ES-I3 (cell line): ENCODE results near the gene NUDT15.
"Not testable (repeated sequence)": the region's sequence is repeated elsewhere in the genome, so short reads cannot be mapped to it uniquely, and the experiment has no call there.

Experiments used
- H3K36me3 ChIP-seq: 2 replicates; pipeline ENCODE4 v1.6.1; 2013; ENCODE audit warnings: mild to moderate bottlenecking, low read length, control low read depth, moderate library complexity; ENCODE audit not compliant: insufficient read depth
- H3K4me1 ChIP-seq: 2 replicates; pipeline ENCODE4 v1.6.1; 2013; ENCODE audit warnings: mild to moderate bottlenecking, control low read depth, low read length; ENCODE audit not compliant: insufficient read depth
- H3K9ac ChIP-seq: 2 replicates; pipeline ENCODE4 v1.6.1; 2013; ENCODE audit warnings: low read depth, mild to moderate bottlenecking, low read length, moderate library complexity
- H3K9me3 ChIP-seq: 2 replicates; pipeline ENCODE4 v1.6.1; 2013; ENCODE audit warnings: mild to moderate bottlenecking, low read length, moderate library complexity; ENCODE audit not compliant: control insufficient read depth, insufficient read depth

The NUDT15 gene

DNA sequence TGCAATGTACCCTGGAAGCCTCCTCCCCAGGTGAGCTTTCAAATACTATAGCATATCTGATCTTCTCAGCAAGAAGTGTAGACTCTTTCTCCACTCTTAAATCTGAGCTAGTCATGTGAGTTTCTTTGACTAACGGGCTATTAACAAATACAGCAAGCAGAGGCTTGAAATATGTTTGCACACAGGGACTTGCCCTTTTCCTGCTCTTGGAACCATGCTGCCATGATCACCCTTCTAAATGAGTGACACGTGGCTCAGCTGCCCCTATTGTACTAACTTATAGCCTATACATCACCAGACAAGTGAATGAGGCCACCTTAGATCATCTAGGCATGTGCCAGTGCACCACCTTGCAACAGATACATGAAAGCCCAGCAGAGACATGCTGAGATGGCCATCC lies 23.2 kb upstream of the NUDT15 start:
- Histone ChIP-seq H3K9ac (no peak overlapping the region), H3K36me3 (no peaks in the 10 kb centered on the region; the same call in none of the 2 replicates), H3K4me1 (peaks cover 6% of the 10 kb centered on the region; the same call in 1 of the 2 replicates), H3K9me3 (no peaks in the 10 kb centered on the region)

DNA sequence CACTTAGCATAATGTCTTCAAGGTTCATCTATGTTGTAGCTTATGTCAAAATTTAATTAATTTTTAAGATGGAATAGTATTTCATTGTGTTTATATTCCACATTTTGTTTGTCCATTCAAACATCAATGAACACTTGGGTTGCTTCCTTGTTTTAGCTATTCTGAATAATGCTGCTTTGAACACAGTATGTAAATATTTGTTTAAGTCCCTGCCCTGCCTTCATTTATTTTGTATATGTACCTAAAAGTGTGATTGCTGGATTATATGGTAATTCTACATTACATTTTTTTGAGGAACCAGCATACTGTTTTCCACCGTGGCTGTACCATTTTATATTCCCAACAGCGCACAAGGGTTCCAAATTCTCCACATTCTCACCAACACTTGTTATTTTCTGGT lies 18.9 kb upstream of the NUDT15 start:
- Histone ChIP-seq H3K4me1 (no peaks in the 10 kb centered on the region), H3K36me3 (no peaks in the 10 kb centered on the region), H3K9ac (no peak overlapping the region), H3K9me3 (no peaks in the 10 kb centered on the region)

DNA sequence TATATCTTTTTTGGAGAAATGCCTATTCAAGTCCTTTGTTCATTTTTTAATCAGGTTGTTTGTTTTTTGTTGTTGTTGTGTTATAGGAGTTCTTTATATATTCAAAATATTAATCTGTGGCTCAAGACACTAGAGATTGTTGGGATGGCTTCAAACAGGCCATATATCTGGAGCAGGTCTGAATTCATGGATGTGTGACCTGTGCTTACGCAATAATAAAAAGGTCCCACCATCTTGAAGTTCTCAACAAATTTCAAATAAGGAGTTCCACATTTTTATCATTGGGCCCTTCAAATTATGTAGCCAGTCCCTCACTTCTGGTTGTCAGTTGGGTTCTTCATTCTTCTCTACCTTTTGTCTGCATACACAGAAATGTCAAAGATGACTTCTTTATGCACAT lies 17.7 kb upstream of the NUDT15 start:
- Histone ChIP-seq H3K36me3 (no peaks in the 10 kb centered on the region), H3K4me1 (no peaks in the 10 kb centered on the region), H3K9me3 (no peaks in the 10 kb centered on the region), H3K9ac (no peak overlapping the region)

DNA sequence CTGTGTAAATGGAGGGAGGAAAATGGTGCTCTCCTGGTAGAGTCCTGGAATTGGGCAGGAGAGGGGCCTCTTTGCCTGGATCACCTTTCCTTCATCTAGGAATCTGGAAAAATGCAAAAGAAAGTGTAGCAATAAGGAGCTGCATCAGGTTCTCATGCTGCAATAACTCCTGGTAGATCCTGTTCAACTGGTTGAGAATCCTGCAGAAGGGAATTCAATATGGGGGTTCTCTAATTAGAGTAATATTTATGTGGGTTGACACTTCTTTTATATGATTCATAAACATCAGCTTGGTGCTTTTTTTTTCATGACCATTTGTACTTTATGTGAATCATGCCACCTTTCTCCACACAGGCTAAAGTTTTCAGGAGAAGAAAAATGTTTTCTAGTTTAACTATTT lies 9.5 kb upstream of the NUDT15 start:
- Histone ChIP-seq H3K9me3 (peaks cover 14% of the 10 kb centered on the region), H3K4me1 (no peaks in the 10 kb centered on the region), H3K9ac (no peak overlapping the region), H3K36me3 (no peaks in the 10 kb centered on the region)

DNA sequence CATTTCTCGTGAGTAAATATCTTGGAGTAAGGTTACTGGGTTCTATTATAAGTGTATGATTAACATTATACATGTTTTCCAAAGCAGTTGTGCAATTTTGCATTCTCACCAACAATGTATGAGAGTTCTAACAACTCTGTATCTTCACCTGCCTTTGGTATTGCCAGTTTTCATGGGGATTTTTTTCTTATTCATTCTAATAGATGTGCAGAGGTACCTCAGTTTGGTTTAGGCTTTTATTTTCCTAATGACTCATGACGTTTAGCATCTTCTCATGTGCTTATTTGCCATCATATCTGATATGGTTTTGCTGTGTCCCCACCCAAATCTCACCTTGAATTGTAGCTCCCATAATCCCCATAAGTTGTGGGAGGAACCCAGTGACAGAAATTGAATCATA lies 7.7 kb upstream of the NUDT15 start:
- Histone ChIP-seq H3K4me1 (no peaks in the 10 kb centered on the region), H3K9me3 (peaks cover 14% of the 10 kb centered on the region), H3K9ac (no peak overlapping the region), H3K36me3 (no peaks in the 10 kb centered on the region; the same call in 1 of the 2 replicates)

DNA sequence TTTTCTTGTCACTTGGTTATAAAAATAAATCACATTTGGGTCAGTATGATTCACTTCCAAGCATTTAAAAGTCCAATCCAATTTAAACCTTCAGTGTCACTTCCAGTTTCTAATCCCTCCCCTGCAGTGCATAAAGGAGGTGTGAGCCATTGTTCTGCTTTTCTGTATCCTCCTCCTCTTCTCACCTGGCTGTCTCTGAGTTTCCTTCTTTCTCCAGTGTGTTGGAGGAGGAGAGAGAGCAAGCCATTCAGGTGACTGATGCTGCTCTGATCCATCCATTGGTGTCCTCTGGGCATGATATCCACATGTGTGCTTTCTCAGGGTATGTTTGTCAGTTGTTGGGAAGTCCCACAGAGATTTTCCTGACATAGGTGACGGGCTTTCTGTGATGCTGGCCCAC lies 1.2 kb downstream of the NUDT15 start:
- peaks cover 10% of the 10 kb centered on the region for H3K4me1 ChIP-seq
- H3K36me3 ChIP-seq: peaks cover 11% of the 10 kb centered on the region
- H3K9ac ChIP-seq: peak overlapping the region; percentile 82
- H3K9me3 ChIP-seq: no peaks in the 10 kb centered on the region

DNA sequence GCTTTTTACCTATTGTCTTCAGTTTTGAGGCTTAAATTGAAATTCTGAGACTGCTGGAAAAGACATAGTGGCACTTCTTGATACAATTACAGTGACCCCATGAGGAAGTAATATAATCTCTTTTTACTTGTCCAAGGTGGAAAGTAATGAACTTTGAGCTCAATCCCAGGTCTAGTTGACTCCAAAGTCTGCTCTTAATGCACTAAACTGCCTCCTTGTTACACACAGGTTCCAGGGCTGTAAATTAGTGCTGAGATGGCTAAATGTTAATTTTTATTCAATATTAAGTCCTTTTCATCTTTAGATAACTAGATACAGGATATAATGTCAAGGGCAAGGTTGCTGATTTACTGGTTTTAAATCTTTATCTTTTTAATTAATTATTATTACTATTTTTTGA lies 2.5 kb downstream of the NUDT15 start:
- Histone ChIP-seq H3K36me3 (peaks cover 11% of the 10 kb centered on the region; the same call in 1 of the 2 replicates), H3K9ac (no peak overlapping the region), H3K9me3 (no peaks in the 10 kb centered on the region), H3K4me1 (peaks cover 10% of the 10 kb centered on the region)

DNA sequence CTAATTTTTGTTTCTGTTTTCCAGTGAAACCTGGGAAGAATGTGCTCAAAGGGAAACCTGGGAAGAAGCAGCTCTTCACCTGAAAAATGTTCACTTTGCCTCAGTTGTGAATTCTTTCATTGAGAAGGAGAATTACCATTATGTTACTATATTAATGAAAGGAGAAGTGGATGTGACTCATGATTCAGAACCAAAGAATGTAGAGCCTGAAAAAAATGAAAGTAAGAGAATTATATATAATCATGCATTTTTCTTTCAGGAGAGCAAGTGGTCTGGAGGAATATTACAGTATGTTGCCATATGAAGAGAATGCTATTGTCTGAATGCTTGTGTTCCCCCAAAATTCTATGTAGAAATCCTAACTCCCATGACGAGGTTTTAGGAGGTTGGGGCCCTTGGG lies 3.4 kb downstream of the NUDT15 start:
- peaks cover 14% of the 10 kb centered on the region; the same call in 1 of the 2 replicates for H3K36me3 ChIP-seq

DNA sequence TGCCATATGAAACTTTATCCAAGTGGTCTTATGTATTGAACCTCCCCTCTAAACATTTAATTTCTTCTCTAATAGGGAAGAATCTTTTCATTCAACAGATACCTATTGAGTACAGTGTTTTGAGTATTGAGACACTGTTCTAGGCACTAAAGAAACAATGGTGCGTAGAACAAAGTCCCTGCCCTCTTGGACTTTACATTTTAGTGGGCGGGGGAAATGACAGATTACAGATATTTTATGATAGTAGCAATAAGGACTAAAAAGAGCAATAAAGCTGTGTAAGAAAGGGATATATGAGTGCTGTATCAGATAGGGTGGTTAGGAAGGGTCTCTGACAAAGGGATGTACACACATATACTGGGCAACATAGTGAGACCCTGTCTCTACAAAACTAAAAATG lies 5.4 kb downstream of the NUDT15 start:
- Histone ChIP-seq H3K36me3 (peaks cover 18% of the 10 kb centered on the region), H3K9ac (no peak overlapping the region), H3K4me1 (peaks cover 10% of the 10 kb centered on the region), H3K9me3 (no peaks in the 10 kb centered on the region)

More for the DNA sequence above, 3.4 kb downstream of the NUDT15 start:
- peaks cover 10% of the 10 kb centered on the region for H3K4me1 ChIP-seq
- H3K9ac ChIP-seq: no peak overlapping the region
- no peaks in the 10 kb centered on the region for H3K9me3 ChIP-seq

DNA sequence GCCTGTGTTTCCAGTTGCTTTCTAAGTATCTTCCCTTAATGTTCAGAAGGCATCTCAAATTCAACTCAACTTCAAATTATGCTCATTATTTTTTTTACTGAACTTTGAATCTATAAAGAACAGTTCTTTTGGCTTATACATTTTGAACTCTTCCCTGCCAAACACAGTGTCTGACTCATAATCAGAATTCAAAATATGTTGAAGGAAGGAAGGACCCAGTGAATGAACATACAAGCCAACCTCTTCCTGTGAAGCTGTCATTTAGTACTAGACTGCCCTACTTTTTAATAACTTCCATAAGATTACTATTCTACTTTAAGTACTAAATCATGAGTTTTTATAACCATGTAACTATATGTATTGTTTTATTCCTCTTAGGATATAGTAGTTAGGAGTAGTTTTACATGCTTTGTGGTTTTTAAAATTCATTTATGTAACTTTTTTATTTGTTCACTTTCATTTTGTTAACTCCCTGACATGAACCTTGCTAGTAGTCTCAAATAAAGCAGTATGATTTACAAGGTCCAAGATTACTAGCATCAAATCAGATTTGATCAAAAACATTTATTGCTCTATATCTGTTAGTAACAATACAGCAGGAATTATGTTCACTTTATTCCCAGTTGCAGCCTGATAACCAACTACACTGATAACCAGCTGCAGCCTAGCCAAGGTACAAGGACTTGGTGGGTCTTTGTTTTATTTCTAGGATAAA lies 6.4 kb downstream of the NUDT15 start:
- Histone ChIP-seq H3K36me3 (peaks cover 27% of the 10 kb centered on the region), H3K9ac (no peak overlapping the region), H3K4me1 (peaks cover 6% of the 10 kb centered on the region), H3K9me3 (no peaks in the 10 kb centered on the region)

DNA sequence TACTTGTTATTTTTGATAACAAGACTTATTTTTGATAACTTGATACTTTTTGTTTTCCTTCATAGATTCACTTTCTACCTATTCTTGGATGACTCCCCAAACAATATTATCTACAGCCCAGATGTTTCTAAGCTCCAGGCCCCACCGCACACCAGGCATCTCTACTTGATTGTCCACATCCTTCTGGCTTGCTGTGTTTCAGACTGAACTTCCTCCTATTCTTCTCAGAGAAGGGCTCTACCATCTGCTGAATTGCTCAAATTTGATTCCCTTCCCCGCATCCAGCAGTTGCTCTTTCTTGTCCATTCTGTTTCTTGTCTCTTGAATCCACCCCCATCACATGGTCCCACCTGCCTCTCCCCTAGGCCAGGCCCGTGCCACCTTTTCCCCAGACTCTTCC lies 13.0 kb downstream of the NUDT15 start:
- Histone ChIP-seq H3K9ac (no peak overlapping the region), H3K9me3 (peaks cover 3% of the 10 kb centered on the region; the same call in 1 of the 2 replicates), H3K36me3 (peaks cover 29% of the 10 kb centered on the region), H3K4me1 (no peaks in the 10 kb centered on the region)

DNA sequence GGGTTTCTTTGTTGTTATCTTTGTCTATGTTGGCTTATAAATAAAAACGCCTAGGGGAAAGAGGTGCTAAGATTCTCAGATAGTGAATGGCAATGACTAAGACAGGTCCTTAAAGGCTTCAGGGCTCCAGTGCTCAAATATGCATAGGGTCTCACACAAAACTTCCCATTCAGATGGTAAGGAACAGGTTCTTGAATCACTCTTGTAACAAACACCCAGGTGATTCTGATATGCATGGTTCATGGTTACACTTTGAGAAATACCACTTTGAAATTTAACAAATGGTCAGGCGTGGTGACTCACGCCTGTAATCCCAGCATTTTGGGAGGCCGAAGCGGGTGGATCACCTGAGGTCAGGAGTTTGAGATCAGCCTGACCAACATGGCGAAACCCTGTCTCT lies 17.1 kb downstream of the NUDT15 start:
- peaks cover 20% of the 10 kb centered on the region for H3K36me3 ChIP-seq
- no peaks in the 10 kb centered on the region for H3K4me1 ChIP-seq
- H3K9ac ChIP-seq: no peak overlapping the region
- peaks cover 7% of the 10 kb centered on the region for H3K9me3 ChIP-seq

DNA sequence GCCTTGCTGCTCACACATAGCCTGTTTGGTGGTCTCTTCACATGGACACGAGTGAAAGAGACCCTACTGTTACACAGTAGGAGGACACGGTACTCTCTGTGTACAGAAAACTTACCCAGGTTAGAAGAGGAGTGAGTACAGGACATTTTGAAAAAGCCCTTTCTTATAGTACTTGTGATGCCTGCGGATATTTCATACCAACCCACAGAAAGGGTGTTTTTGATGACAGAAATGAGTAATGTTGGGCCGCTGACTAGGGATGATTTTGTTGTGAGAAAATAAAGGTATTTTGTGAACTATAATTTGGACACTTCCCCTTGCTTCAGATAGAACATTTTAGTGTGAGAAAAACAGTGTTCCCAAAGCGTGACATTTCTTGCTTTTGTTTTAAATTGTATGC lies 18.2 kb downstream of the NUDT15 start:
- no peak overlapping the region for H3K9ac ChIP-seq
- peaks cover 7% of the 10 kb centered on the region for H3K9me3 ChIP-seq
- H3K4me1 ChIP-seq: no peaks in the 10 kb centered on the region
- peaks cover 20% of the 10 kb centered on the region for H3K36me3 ChIP-seq

DNA sequence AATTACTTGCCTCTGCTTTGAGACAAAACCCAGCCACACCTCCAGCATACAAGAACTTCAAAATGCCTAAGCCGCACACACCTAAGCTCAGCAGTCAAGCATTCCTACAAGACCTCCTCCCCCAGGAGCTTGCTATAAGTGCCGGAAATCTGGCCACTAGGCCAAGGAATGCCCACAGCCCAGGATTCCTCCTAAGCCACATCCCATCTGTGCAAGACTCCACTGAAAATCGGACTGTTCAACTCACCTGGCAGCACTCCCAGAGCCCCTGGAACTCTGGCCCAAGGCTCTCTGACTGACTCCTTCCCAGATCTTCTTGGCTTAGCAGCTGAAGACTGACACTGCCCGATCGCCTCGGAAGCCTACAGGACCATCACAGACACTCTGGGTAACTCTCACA lies 21.0 kb downstream of the NUDT15 start:
- not testable (repeated sequence) for H3K4me1 ChIP-seq, H3K9ac ChIP-seq, H3K36me3 ChIP-seq, H3K9me3 ChIP-seq

DNA sequence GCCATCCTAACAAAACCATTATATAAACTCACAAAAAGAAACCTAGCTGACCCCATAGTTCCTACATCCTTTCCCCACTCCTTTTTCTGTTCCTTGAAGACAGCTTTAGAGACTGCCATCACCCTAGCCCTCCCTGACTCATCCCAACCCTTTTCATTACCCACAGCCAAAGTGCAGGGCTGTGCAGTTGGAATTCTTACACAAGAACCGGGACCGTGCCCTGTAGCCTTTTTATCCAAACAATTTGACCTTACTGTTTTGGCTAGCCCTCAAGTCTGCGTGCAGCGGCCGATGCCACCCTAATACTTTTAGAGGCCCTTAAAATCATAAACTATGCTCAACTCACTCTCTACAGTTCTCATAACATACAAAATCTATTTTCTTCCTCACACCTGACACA lies 22.4 kb downstream of the NUDT15 start:
- not testable (repeated sequence) for H3K9ac ChIP-seq, H3K9me3 ChIP-seq, H3K36me3 ChIP-seq, H3K4me1 ChIP-seq
